Amygdala (tissue), 56 donors: Measurements from ENCODE around the gene ADGRG6.
A peak's percentile ranks its signal among the peaks of the same experiment; 100 is the strongest.

ENCODE experiments used
- DNase-seq, 56 donors: peaks; one replicate each; lab custom pipeline; 2025; lab: John Stamatoyannopoulos, UW

Gene ADGRG6

DNA sequence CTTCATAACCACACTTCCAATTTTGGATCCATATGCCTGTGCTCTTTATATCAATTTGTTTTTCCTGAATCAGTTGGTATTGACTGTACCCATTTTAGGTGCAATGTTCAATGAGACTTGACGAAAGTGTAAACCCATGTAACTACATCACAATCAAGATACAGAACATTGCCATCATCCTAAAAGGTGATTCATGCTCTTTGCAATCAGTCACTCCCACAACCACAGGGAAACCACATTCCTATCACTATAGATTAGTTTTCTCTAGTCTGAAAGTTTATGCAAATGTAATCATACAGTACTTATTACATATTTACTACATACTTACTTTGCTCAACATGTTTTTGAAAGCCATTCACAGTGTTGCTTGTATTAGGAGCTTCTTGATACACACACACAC lies 167.4 kb downstream of the ADGRG6 start:
- DNase-seq = no peak

- DNase-seq = no peak
Observed at GRCh38 chr6:142470421-142470820, 168.6 kb downstream of the ADGRG6 start.

DNA sequence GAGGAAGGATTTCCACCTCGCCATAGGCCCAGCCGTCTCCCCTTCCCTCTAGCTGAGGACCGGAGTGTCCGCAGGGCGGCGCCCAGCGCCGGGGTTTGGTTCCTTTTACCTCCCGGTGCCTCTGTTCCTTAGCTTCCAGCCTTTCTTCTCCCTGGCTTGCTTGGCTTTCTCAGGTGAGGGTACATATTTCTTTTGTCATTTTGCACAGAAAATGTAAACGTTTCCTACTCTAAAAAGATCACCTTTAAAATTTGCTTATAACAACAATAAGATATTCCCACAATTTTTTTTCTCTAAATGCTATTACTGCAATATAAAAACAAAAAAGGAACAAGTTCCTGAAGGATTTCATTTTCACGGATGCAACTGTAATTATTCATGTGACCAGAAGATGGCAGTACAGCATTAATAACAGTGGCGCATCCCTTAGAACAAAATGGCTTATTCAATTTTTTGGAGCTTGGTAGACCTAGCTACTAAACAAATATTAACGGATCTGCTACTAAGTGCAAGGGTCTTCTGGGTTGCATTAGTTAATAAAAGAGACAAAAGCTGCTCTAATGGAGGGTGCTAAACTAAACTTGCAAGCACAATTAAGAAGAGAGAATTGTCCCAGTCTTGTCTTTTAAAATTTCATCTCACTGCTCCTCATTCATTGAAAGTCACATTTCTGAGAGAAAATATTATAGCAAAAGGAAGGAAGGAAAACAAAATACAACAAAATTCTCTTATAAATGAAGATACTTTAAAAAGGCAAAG lies 172.9 kb downstream of the ADGRG6 start:
- peak in 14 of 56 donors; percentile 0 to 32 (median 5) for DNase-seq

DNA sequence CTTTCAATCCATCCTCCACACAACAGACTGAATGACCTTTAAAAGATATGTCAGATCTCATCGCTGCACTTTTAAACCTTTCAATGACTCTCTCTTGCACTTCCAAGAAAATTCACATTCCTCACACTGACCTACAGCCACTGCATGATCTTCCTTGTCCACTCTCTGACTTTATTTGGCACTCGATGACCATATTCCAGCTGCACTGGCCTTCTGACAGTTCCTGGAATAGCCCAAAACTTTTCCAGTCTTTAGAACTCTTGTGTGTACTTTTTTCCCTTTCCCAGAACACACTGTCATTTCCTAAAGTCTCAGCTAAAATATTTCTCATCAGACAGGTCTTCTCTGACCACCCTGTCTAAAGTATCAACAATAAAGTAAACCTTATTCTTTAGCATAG lies 174.6 kb downstream of the ADGRG6 start:
- no peak for DNase-seq

DNA sequence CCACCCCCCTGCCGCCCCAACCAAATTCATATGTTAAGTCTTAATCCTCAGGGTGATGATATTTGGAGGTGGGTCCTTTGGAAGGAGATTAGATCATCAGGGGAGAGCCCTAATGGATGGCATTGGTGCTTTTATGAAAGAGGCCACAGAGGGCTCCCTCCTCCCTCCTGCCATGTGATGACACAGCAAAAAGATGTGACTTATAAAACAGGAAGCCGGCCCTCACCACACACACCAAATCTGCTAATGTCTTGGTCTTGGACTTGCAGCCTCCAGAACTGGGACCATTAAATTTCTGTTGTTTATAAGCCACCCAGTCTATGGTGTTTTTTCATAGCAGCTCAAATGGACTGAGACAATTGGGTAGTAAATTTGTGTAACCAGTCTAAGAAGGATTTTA lies 176.3 kb downstream of the ADGRG6 start:
- DNase-seq = no peak

DNA sequence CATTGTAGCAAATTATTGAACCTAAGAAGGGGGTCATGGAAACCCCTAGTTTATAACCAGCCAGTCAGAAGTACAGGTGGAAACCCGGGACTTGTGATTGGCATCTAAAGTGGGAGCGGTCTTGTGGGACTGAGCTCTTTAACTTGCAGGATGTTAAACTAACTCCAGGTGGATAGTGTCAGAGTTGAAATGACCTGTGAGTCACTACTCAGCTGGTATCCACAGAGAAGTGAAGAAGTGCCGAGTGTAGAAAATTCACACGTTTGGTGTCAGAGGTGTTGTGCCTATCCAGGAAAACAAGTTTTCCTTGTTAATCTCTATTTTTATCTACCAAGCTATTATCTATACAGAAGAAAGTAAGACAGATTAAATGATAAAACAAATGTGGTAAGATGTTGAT lies 179.7 kb downstream of the ADGRG6 start:
- no peak for DNase-seq

GRCh38 chr6:142482249-142482648 lies 180.4 kb downstream of the ADGRG6 start:
- DNase-seq = no peak

GRCh38 chr6:142482974-142483373 lies 181.2 kb downstream of the ADGRG6 start:
- no peak for DNase-seq

DNA sequence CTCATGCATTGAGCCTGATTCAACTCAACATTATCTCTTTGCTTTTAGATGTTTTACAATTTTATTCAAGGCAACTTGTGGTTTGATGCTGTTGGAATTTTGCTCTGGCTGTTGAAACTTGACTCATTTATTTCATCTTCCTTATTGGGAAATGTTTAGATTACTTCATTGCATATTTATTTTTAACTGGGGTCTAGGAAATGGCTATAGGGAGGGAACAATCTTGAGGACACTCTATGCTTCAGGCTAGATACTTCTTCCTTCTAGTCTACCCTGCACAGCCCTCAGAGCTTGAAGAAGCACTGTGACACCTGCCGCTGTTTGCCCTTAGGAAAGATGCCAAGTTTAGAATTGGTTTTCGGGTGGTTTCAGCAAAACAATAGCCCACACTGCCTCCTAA lies 183.4 kb downstream of the ADGRG6 start:
- no peak for DNase-seq

DNA sequence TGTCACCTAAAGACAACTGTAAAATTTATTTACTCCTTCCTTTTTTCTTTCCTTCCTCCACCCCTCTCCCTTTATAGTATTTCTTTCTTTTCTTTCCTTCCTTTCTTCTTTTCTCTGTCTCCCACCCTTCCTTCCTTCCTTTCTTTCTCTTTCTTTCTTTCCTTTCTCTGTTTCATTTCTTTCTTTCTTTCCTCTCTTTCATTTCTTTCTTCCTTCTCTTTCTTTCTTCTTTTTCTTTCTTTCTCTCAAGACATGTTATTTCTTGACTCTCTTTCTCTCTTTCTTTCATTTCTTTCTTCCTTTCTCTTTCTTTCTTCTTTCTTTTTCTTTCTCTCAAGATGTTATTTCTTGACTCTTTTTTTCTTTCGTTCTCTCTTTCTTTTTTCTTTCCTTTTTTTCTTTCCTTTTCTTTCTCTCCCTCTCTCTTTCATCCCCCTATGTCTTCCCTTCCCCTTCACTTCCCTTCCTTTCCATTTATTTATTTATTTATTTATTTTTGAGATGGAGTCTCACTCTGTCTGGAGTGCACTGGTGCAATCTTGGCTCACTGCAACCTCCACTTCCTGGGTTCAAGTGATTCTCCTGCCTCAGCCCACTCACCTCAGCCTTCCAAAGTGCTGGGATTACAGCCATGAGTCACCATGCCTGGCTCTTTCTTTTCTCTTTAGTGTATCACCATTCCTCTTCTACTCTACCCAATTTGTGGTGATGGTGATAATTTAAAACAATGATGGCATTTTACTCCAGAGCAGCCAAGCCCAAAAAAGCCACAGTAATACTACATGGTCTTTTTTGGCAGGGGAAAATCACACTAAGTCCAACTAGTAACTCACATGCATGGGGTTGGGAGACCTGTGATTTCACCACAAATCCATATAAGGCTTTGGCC lies 188.2 kb downstream of the ADGRG6 start:
- DNase-seq = no peak
